ENCODE results near the gene ANO1. TPM values are rescaled to one million over a fixed set of nuclear protein-coding genes. Genes with fewer than 3 reads are reported as not detected.

ANO1 gene
- total RNA-seq, 1 experiment from 2014 or later, result 10.9 TPM

DNA sequence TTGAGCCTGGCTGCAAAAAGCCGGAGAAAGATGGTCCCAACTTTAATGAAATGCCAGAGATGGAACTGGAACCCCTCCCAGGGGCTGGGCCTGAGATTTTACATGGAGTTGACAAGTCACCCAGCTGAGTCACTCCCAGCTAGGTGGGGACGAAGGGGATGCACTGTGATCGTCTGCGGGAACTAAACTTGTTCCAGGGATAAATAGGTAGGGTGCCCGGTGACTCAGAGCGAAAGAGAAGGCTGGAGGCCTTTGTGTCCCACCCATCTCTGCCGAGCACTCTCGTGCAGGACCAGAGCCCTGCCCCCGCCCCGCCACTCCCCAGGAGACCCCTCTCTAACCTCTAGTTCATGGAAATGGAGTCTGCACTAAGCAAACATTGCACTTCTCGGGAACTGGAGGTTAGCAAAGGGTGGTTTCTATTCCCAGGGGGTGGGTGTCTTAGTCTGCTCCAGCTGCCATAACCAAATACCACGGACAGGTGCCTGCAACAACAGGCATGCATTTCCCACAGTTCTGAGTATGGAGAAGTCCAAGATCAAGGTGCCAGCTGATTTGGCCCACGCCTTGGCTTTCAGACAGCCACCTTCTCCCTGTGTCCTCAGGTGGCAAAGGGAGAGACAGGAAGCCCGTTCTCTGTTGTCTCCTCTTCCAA is 64.2 kb downstream of the ANO1 start:
- no peak overlapping the region for H3K9ac ChIP-seq (ENCODE audit: extremely low read depth, insufficient read length, low read length)

More for the DNA sequence above, 64.2 kb downstream of the ANO1 start:
- H3K27ac ChIP-seq (ENCODE audit: insufficient read length, low read depth, low read length), result no peak overlapping the region
- H3K23ac ChIP-seq (ENCODE audit: insufficient read length, low read depth, low read length), result no peak overlapping the region
- no peaks in the 10 kb centered on the region for H3K79me2 ChIP-seq (ENCODE audit: insufficient read depth, low read length)
- H3K18ac ChIP-seq (ENCODE audit: insufficient read length, low read depth, low read length), result no peak overlapping the region
- H3K36me3 Mint-ChIP-seq (ENCODE audit: insufficient read depth in 1 of 3, low read depth in 3 of 3), result peaks cover 0 to 3% (median 0%) of the 10 kb centered on the region in 3 experiments; a peak in 1 of 7 replicates
- H2BK5ac ChIP-seq (ENCODE audit: insufficient read length, low read length), result no peak overlapping the region
- no peaks in the 10 kb centered on the region for H4K20me1 ChIP-seq (ENCODE audit: control insufficient read depth, insufficient read depth, insufficient read length)
- no peak overlapping the region for H3K4ac ChIP-seq (ENCODE audit: low read depth, low read length)
- H4K91ac ChIP-seq (ENCODE audit: insufficient read length, low read depth, low read length), result no peak overlapping the region
- H3K4me1 ChIP-seq (ENCODE audit: insufficient read depth, low read length), result peaks cover 4% of the 10 kb centered on the region; the same call in 1 of the 2 replicates
- no peak overlapping the region for H2AFZ ChIP-seq (ENCODE audit: low read length)
- peaks cover 45% of the 10 kb centered on the region for H3K27me3 Mint-ChIP-seq (ENCODE audit: low read depth)
- no peaks in the 10 kb centered on the region; the same call in 1 of the 2 replicates for H3K27me3 ChIP-seq (ENCODE audit: insufficient read depth, low read length)
- H2BK20ac ChIP-seq (ENCODE audit: low read depth, low read length, poor library complexity, severe bottlenecking), result no peak overlapping the region
- no peak overlapping the region for H3K14ac ChIP-seq (ENCODE audit: insufficient read depth, low read length)
- no peaks in the 10 kb centered on the region for H3K9me3 ChIP-seq (ENCODE audit: control insufficient read depth, low read depth, low read length)
- H3T11ph ChIP-seq (ENCODE audit: low read length), result no peak overlapping the region
- no peak overlapping the region for H2BK12ac ChIP-seq (ENCODE audit: insufficient read length, low read depth, low read length)
- WGBS (ENCODE audit: extremely low coverage, insufficient read length, low lambda C conversion rate), result no CpG with 5 or more reads among the region's 14 CpGs
- peaks cover 56 to 60% of the 10 kb centered on the region in 2 experiments for H3K4me1 Mint-ChIP-seq
- no peak overlapping the region for H2BK15ac ChIP-seq (ENCODE audit: low read depth, low read length)
- H4K8ac ChIP-seq (replicated peaks; ENCODE audit: insufficient read length, low read depth, low read length), result no peak overlapping the region
- H3K27ac Mint-ChIP-seq, result peak overlapping the region in 2 of 3 experiments; percentile 64 to 68; a peak in 3 of 7 replicates
- no peak overlapping the region for H2AK5ac ChIP-seq (ENCODE audit: insufficient read length, low read length)
- H3K4me3 Mint-ChIP-seq, result peak overlapping the region; percentile 10 to 79; a peak in 3 of 5 replicates
- peak overlapping the region; percentile 34 for H3K4me2 ChIP-seq (ENCODE audit: insufficient read depth, insufficient read length, low read length)
- H3K79me1 ChIP-seq (ENCODE audit: insufficient read depth, low read depth, low read length, poor library complexity, severe bottlenecking), result no peaks in the 10 kb centered on the region
- H3K23me2 ChIP-seq (ENCODE audit: insufficient read length, low read depth, low read length, poor library complexity, severe bottlenecking), result no peaks in the 10 kb centered on the region
- no peak overlapping the region for H2BK120ac ChIP-seq (ENCODE audit: low read depth, low read length, poor library complexity, severe bottlenecking)
- H3K56ac ChIP-seq (ENCODE audit: insufficient read length, low read depth, low read length), result no peak overlapping the region
- TF ChIP-seq, protein P1, sequence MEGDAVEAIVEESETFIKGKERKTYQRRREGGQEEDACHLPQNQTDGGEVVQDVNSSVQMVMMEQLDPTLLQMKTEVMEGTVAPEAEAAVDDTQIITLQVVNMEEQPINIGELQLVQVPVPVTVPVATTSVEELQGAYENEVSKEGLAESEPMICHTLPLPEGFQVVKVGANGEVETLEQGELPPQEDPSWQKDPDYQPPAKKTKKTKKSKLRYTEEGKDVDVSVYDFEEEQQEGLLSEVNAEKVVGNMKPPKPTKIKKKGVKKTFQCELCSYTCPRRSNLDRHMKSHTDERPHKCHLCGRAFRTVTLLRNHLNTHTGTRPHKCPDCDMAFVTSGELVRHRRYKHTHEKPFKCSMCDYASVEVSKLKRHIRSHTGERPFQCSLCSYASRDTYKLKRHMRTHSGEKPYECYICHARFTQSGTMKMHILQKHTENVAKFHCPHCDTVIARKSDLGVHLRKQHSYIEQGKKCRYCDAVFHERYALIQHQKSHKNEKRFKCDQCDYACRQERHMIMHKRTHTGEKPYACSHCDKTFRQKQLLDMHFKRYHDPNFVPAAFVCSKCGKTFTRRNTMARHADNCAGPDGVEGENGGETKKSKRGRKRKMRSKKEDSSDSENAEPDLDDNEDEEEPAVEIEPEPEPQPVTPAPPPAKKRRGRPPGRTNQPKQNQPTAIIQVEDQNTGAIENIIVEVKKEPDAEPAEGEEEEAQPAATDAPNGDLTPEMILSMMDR (conservative IDR thresholded peaks at IDR 0.05), result no peak
- H4K5ac ChIP-seq (ENCODE audit: insufficient read length, low read depth, low read length), result no peak overlapping the region
- DNase-seq, result no peak
- H3K9me3 Mint-ChIP-seq, result no peaks in the 10 kb centered on the region; a peak in 1 of 5 replicates

All from H9 (cell line).